ENCODE results near the gene SULT1A1.
A peak's percentile ranks its signal among the peaks of the same experiment; 100 is the strongest.
"Not testable (repeated sequence)": the region's sequence is repeated elsewhere in the genome, so short reads cannot be mapped to it uniquely, and the experiment has no call there.

The SULT1A1 gene

DNA sequence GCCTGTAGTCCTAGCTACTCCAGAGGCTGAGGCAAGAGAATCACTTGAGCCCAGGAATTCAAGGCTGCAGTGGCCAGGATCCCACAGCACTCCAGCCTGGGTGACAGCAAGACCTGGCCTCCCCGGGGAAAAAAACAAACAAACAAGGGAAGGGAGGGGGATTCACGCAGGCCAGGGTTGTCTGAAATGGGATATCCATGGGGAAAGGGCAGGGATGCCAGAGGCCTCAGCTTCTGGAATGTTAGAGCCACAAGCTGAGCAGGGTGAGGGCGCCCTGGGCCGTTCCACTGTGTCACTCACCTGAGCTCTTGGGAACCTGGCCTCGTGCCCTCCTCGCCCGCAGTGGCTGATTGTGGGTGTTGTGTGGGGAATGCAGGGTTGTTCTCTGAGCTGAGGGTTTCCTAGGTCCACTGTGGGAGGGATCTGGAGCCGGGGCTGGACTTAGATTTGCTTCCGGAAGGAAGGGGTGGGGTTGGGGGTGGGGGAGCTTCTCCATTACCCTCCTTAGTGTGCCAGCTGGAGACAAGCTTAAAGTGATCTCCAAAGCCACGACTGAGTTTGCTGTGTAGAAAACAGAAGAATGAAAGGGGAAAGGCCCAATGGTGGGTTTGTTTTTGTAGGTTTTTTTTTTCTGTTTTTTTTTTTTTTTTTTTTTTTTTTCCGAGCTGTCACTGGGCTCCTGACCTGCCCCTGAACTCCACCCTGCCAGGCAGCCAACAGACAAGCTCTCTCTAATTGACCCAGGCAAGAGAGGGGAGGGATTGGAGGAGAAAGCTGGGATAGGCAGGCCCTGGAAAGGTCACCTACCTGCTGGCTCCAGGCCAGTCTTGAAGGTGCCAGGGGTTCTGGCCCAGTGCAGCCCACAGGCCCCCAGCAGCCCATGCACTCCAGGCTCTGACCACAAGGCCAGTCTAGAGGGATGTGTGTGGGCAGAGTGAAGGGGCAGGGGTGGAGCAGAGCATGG, at the start of gene SULT1A1:
SULT1A1 (minus strand) TSS at position 414 of the 964 bp plus-strand sequence. CDS start 1,189 bp downstream, outside the sequence.
- no peak for DNase-seq

DNA sequence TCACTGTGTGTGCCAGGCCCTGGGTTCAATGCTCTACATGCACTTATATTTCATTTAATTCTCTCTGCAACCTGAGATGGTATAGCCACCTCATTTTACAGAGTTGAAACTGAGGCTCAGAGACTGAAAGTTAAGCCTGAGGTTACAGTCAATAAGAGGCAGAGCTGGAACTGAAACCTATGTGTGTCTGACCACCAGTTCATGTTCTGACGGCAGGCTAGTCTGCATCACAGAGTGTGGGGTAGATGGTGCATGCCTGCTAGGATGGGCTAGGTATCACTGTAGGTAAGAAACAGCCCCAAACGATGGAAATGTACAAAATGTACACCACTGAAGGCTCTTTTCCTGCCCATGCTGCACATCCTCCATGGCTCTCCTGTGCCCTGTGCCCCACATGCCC, 30.1 kb upstream of the SULT1A1 start:
- DNase-seq, result not testable (repeated sequence)

DNA sequence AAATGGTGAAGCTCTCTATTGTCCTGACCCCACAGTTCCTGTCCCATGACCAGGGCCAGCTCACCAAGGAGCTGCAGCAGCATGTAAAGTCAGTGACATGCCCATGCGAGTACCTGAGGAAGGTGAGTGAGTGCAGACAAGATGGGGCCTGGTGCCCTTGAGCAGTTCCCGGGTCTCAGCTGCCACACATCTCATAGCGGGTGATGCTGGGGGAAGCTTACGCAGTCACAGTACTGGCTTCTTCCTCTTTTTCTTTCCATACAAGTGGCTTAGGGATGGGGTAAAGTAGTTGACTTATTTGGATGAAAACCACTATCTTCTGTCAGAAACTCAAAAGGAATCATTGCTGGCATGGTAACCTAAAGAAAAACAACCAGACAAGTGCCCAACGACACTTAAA, 28.5 kb upstream of the SULT1A1 start:
- not testable (repeated sequence) for DNase-seq

DNA sequence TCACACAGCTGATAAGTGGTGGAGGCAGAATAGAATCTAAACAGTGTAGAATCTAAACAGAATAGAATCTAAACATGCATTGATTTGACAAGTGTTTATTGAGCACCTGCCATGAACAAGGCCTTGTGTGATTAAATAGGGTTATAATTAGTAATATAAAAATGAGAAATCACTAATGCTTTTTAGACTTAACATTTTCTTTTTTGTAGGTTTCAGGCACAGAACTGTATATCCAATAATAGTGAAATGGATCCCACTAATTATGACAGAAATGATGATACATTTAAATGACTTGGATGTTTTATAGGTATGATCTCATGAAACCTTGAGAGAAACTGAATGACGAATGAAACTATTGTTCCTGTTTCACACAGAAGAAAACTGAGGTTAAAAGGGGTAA, 27.9 kb upstream of the SULT1A1 start, which contains the start of gene NPIPB8:
NPIPB8 (plus strand) TSS at position 301 of the 400 bp plus-strand sequence. CDS start 296 bp downstream, outside the sequence.
- DNase-seq, result not testable (repeated sequence)

DNA sequence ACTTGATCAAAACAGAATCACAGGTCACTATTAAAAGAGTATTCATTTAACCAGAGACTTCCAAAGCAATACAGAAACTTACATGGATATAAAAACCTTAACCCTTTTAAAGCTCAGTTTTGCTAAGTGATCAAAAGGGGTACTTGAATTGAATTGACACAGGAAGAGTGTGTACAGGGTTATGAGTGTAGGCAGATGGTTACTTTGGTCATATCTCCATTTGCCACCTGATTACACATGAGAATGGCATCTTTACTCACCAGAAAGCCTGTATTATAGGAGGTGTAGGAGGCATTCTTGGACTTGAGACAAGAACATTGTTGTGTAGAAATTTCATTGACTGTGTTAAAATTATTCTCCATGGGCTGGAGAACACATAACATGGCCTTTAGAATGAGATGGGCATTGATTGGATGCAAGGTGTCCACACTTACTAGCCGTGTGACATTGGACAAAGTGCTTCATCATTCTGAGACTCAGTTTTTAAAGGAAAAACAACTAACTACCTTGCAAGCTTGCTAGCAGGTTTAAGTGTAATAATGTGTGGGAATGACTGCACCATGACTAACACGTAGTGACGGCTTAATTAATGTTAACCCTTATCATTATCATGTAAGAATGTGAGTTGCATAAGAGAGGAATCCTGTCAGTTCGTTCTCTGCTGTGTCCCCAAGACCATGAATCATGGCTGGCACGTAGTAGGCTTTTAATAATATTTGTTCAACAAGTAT, 26.4 kb upstream of the SULT1A1 start:
- DNase-seq, result not testable (repeated sequence)

DNA sequence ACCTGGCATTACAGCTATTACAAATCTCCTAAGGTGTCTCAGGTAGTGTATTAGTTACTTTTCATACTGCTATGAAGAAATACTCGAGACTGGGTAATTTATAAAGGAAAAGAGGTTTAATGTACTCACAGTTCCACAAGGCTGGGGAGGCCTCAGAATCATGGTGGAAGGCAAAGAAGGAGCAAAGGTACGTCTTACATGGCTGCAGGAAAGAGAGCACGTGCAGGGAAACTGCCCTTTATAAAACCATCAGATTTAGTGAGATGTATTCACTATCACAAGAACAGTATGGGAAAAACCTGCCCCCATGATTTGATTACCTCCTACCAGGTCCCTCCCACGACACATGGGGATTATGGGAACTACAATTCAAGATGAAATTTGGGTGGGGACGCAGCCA, 21.1 kb upstream of the SULT1A1 start:
- not testable (repeated sequence) for DNase-seq

DNA sequence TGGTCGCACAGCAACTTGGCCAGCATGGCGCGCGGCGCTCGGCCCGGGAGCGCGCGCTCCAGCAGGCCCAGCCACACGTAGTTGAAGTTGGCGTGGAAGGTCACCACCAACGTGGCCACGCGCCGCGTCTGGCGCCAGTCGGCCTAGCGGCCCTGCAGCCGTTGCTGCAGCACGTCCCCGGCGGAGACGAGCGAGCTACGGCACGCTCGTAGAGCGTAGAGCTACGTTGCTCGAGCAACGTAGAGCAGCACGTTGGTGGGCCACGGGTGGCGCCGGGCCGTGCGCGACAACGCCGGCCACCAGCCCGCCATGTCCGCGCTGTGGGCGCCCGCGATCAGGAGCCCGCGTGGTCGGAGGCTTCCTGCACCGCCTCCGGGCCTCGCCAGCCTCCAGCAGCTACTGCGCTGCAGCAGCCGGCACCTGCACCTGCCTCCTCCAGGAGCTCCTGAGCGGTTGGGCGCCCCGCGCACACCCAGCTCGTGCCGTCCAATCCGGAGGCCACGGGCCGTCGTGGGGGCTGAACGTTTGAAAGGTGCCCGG, 13.4 kb upstream of the SULT1A1 start:
- DNase-seq, result peak; percentile 77

DNA sequence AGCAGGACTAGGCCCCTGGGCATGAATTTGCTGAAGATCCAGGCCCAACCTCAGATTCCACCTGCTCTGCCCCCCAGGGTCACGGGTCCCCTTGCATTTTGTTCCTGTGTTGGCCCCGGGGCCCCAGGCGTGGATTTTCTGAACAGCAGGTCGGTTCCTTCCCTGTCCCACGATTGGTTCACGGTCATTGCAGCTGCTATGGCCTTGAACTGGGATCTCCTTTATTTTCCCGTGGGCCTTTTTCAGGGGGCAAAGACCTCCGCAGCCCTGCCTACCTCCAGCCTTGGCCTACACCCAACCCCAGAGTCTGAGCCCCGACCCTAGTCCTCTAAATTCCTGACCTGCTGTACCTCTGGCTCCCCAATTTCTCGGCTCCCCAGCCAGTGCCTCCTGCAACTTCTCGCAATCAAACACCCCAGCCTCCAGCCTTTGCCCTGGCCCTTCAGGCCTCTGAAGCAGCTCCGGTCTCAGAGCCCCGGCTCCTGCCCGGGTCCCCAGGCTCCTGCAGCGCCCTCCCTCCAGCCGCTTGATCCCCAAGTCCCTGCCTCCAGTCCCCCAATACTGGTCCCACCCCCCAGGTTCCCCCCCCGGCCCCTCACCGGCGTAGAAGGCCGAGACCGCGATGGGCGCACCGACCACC, 12.8 kb upstream of the SULT1A1 start:
- not testable (repeated sequence) for DNase-seq

DNA sequence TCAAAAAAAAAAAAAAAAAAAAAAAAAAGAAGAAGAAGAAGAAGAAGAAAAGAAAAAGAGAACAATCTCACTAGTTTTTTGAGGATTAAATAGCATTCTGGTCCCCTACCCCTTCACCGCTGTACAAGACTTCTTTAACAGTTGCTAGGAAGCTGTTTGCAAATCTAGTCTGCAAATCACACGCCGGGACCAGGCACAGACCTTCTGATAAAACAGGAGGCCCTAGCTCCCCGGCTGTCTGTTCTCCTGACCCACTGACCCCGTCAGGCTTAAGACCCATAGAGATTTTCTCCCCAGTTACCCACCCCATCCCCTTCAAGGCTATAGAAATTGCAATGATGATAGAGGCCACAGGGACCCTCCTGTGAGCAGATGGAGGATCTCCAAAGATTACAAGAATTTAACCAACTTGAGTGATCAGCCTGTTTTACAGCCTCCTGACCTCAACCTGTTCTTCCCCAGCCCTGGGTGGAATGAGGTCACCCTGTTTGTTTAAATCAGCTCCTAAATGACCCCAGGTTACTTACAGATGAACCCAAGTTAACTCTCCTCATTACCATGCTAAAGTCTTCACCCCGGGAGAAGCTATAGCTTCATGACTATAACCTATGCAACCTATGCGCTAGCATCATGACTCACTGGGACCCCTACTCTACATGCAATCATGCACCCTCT, 11.8 kb upstream of the SULT1A1 start:
- DNase-seq, result no peak

DNA sequence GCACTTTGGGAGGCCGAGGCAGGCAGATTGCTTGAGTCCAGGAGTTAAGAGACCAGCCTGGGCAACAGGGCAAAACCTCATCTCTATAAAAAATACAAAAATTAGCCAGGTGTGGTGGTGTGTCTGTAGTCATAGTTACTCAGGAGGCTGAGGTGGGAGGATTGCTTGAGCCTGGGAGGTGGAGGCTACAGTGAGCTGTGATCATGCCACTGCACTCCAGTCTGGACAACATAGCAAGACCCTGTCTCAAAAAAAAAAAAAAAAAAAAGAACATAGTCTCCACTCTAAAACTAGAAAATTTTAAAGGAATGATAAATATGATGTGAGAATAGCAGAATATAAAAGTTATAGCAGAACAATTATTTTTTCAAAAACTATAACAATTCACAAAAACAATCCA, 10.5 kb upstream of the SULT1A1 start:
- DNase-seq, result not testable (repeated sequence)

DNA sequence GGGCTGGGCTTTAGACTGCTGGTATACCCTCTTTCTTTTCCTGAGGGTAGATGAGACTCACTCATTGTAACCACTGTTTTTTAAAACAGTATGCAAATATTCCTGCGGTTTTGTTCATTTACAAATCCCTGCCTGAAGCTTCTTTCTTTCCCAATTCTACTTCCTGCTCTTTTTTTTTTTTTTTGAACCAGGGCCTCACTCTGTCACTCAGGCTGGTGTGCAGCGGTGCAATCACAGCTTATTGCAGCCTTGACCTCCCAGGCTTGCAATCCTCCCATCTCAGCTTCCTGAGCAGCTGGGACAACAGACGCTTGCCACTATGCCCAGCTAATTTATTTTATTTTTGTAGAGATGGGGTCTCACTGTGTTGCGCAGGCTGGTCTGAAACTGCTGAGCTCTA, 8.0 kb upstream of the SULT1A1 start:
- no peak for DNase-seq

DNA sequence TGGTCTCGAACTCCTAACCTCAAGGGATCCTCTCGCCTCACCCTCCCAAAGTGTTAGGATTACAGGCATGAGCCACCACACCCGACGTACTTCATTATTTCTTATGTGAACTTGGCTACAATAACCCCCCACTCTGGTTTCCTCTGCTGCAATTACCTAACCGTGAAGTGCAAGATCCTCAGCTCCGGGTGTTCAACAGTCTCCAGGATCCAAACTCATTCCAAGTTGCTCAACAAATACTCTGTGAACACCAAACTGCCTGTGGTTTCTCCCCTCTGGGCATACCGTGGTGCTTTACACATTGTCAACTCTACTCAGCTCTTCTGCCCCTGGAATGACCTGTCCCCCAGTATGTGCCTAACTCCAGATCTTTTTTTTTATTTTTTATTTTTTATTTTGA, 6.8 kb upstream of the SULT1A1 start:
- DNase-seq, result no peak

DNA sequence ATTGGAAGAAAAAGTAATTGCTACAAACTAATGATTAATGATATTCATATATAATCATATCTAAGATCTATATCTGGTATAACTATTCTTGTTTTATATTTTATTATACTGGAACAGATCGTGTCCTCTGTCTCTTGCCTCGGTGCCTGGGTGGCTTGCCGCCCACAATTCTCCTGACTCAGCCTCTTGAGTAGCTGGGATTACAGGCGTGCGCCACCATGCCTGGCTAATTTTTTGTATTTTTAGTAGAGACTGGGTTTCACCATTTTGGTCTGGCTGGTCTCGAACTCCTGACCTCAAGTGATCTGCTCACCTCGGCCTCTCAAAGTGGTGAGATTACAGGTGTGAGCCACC, 6.4 kb upstream of the SULT1A1 start:
- not testable (repeated sequence) for DNase-seq

DNA sequence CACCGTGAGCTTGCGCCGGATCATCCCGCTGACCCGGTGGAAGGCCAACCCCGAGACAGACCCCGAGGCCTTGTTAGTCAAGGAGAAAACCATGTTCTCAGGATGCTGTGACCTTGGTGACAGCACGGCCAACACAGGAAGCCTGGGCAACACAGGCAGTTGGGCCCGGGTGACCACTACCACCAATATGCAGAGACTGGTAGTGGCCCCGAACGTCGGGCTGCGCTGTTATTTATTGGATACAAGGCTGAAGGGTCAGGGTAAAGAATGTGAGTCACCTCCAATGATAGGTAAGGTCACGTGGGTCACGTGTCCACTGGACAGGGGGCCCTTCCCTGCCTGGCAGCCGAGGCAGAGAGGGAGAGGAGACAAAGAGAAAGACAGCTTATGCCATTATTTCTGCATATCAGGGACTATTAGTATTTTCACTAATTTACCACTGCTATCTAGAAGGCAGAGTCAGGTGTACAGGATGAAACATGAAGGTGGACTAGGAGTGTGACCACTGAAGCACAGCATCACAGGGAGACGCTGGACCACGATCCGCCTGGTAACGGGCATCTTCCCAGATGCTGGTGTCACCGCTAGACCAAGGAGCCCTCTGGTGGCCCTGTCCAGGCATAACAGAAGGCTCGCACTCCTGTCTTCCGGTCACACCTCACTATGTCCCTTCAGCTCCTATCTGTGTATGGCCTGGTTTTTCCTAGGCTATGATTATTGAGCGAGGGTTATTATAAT, 5.8 kb upstream of the SULT1A1 start:
- DNase-seq, result not testable (repeated sequence)

DNA sequence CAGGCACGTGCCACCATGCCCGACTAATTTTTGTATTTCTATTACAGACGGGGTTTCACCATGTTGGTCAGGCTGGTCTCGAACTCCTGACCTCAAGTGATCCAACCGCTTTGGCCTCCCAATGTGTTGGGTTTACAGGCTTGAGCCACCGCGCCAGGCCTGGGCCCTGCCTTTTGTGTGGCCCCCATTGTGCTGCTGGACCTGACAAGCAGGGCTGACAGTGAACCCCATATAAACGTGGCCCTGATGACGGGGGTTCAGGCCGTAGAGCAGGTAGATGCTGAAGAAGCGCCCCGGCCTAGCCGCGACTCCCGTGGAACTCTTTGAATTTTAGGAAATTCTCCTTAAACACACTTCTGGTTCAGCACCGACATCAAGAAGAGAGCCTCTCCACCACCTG, 4.7 kb upstream of the SULT1A1 start:
- not testable (repeated sequence) for DNase-seq

DNA sequence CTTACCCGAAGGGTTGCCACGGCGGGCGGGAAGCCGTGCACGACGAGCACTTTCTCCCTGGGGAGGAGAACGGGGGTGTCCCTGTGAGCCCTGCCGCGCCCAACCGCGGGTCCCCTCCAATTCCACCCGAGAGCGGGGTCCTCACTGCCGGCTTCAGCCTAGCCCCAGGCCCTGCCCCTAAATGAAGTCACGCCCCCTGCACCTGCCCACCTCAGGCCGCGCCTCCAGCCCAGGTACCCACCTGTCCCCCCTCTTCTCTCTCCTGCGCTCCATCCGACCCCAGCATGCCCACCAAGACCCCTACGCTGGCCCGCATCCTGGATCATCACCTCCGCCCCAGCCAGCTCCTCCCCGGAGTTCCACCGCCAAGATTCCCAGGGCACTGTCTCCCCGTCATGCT, 4.1 kb upstream of the SULT1A1 start:
- not testable (repeated sequence) for DNase-seq

DNA sequence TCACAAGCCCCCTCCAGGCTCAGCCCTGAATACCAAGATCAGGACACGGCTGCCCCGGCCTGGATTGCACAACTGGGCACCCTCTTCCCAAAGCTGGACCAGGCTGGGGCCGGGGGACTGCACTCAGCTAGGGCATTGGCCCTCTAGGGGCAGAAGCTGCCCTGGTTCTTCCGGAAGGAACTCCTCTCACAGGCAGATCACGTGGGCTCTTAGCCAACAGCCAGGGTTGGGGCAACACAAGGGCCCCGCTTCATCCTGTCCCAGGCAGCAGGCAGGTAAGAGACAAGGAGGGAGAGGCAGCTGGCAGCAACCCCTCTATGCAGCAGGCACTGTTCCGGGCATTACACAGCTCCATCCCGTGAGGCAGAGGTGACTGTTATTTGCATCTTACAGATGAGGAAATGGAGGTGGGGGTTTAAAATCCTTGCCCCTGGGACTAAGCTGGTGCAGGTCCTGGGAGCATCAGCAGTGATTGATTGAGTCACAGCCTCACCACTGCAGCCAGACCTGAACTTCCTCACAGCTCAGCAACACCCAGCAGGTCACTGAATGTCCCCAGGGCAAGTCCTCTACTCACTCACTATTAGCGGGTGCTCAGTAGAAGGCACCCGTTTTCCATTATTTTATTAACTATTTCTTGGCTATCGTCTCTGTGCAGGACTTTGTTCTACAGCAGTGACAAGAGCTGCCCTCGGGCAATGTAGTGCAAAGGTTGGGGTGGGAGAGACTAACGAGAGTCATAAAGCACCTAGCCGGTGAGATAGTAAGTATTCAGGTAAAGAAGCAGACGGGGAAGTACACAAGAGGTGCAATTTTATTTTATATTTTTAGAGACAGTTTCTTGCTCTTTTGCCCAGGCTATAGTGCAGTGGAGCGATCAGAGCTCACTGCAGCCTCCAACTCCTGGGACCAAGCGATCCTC, 2.8 kb upstream of the SULT1A1 start:
- DNase-seq, result not testable (repeated sequence)

DNA sequence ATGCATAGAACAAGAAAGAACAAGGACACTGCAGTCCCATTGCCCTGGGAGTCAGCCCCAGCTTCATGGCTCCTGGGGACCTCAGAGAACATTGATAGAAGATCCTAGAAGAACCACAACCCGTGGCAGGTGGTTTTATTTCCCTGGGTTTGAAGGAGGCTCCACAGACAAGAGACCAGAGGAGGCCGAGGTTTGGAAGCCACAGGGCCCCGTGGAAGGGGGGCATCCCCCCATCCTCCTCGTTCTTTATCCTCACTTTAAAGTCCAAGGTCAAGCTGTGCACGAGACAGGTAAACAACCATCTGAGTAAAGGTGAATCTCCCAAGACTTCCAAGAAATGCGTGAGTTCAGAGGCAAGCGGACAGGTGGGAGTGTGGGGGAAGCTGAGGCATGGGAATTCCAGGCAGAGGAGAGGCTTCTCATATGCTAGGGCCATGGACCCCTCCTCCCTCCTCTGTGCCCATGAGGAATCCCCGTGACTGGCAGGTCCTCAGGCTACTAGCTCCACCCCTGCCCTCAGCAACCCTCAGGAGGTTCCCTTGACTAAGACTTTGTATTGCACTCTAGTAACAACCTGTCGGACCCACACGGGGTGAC, 849 bp upstream of the SULT1A1 start:
- DNase-seq, result no peak

DNA sequence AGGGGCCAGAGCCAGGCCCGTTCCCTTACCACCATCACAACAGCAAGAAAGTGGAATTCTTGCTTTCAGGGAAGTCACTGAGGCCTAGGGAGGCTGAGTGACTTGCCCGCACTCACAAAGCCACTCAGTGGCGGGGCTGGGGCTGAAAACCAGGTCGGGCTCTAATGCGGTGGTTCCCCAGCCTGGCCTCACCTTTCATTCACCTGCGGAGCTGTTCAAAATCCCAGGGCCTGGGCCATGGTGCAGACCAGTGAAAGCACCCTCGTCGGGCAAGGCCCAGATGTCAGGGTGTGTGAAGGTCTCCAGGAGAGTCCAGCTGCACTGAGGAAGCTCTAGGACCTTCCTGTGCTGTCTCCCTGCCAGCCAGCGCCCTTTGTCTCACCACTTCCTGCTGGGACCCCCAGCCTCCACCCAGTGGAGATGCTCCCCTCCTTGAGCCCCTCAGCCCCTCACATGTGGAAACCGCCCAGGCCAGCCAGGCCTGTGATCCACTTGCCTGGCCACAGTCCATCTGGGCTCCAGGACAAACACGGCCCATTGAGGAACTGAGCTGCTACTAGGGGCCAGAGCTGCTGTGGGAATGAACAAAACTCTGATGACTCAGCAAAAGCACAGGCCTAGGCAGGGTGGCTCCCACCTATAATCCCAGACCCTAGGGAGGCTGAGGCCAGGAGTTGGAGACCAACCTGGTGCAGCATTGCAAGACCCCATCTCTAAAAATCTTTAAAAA, 812 bp downstream of the SULT1A1 start:
- DNase-seq, result not testable (repeated sequence)

All from NCI-H2029 (cell line).